Endodermal cell (in vitro differentiated cells): Measurements from ENCODE around the gene TNFRSF4. TPM values are rescaled to one million over a fixed set of nuclear protein-coding genes. Genes with fewer than 3 reads are reported as not detected.

Source experiments
- DNase-seq: peaks from one replicate; pipeline ENCODE4 v3.0.0-alpha.2; 2017
- H3K27ac ChIP-seq: 2 replicates; pipeline ENCODE4 v1.5.1; 2013; ENCODE audit warnings: mild to moderate bottlenecking, low read depth, low read length, moderate library complexity
- H3K27me3 ChIP-seq: 2 replicates; pipeline ENCODE4 v1.6.1; 2013; ENCODE audit warnings: mild to moderate bottlenecking, low read length, moderate library complexity; ENCODE audit not compliant: insufficient read depth, control insufficient read depth, poor library complexity, severe bottlenecking
- H3K36me3 ChIP-seq: 2 replicates; pipeline ENCODE4 v1.7.0; 2013; ENCODE audit warnings: mild to moderate bottlenecking, low read length, moderate library complexity; ENCODE audit not compliant: control insufficient read depth, insufficient read depth
- H3K4me1 ChIP-seq: one replicate; pipeline ENCODE4 v1.7.0; 2013; ENCODE audit warnings: low read length; ENCODE audit not compliant: control insufficient read depth, insufficient read depth
- H3K4me3 ChIP-seq: 2 replicates; pipeline ENCODE4 v1.5.1; 2013; ENCODE audit warnings: mild to moderate bottlenecking, low read length, moderate library complexity
- H3K9ac ChIP-seq: 2 replicates; pipeline ENCODE4 v1.6.1; 2013; ENCODE audit warnings: mild to moderate bottlenecking, low read length, moderate library complexity; ENCODE audit not compliant: poor library complexity, severe bottlenecking; ENCODE audit errors: extremely low read depth
- H3K9me3 ChIP-seq: 2 replicates; pipeline ENCODE4 v1.6.1; 2013; ENCODE audit warnings: mild to moderate bottlenecking, low read length, moderate library complexity; ENCODE audit not compliant: control insufficient read depth
- H3K27ac Mint-ChIP-seq: 2 replicates; pipeline ENCODE4 v1.8.0; 2020; ENCODE audit warnings: mixed read lengths
- H3K27me3 Mint-ChIP-seq: 2 replicates; pipeline ENCODE4 v1.8.0; 2021; ENCODE audit warnings: mild to moderate bottlenecking, mixed read lengths; ENCODE audit not compliant: insufficient read depth
- H3K36me3 Mint-ChIP-seq: 2 replicates; pipeline ENCODE4 v1.8.0; 2020; ENCODE audit warnings: low read depth, mixed read lengths
- H3K4me1 Mint-ChIP-seq: 2 replicates; pipeline ENCODE4 v1.8.0; 2020; ENCODE audit warnings: mixed read lengths
- H3K4me3 Mint-ChIP-seq: 2 replicates; pipeline ENCODE4 v1.8.0; 2020; ENCODE audit warnings: mild to moderate bottlenecking, moderate library complexity, mixed read lengths
- H3K9me3 Mint-ChIP-seq: 2 replicates; pipeline ENCODE4 v1.8.0; 2020; ENCODE audit warnings: mild to moderate bottlenecking, mixed read lengths
- WGBS, 2 experiments: methylation state at CpG; one replicate each; pipeline versions ENCODE4 v1.1.5 to v1.1.7; 2013; ENCODE audit warnings: missing lambda C conversion rate in 2 of 2, mixed read lengths in 1 of 2; ENCODE audit not compliant: insufficient coverage in 1 of 2, insufficient read length in 1 of 2; 5-methylcytosine and 5-hydroxymethylcytosine counted together
- total RNA-seq, 2 donors: library from RNA; stranded (reverse); fragmentation: NEBNext Ultra II Directional in 1 of 2; extraction: Animal tissue kit (Norgen Biotek cat#: 25700) in 1 of 2; gene quantifications; 2 replicates in 1 of 2; 3 replicates in 1 of 2; pipeline ENCODE4 v1.2.1, GENCODE V29; 2021
- TF ChIP-seq, protein P1 (sequence below): fragments of 200-600 bp; sonication (generic); conservative IDR thresholded peaks from 2 replicates; pipeline ENCODE4 v1.5.0; 2021; ENCODE audit warnings: antibody characterized with exemption, mild to moderate bottlenecking

TNFRSF4 gene
- total RNA-seq, 2 donors from 2014 or later, result 0.20 TPM; not detected in 1

- no peak overlapping the region for H3K4me3 ChIP-seq
- TF ChIP-seq, protein P1, sequence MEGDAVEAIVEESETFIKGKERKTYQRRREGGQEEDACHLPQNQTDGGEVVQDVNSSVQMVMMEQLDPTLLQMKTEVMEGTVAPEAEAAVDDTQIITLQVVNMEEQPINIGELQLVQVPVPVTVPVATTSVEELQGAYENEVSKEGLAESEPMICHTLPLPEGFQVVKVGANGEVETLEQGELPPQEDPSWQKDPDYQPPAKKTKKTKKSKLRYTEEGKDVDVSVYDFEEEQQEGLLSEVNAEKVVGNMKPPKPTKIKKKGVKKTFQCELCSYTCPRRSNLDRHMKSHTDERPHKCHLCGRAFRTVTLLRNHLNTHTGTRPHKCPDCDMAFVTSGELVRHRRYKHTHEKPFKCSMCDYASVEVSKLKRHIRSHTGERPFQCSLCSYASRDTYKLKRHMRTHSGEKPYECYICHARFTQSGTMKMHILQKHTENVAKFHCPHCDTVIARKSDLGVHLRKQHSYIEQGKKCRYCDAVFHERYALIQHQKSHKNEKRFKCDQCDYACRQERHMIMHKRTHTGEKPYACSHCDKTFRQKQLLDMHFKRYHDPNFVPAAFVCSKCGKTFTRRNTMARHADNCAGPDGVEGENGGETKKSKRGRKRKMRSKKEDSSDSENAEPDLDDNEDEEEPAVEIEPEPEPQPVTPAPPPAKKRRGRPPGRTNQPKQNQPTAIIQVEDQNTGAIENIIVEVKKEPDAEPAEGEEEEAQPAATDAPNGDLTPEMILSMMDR, result no peak
- peak overlapping the region; percentile 43 for H3K4me3 Mint-ChIP-seq
- no peaks in the 10 kb centered on the region for H3K36me3 Mint-ChIP-seq
- H3K27ac ChIP-seq, result no peak overlapping the region
- peaks cover under 1% of the 10 kb centered on the region for H3K9me3 Mint-ChIP-seq
- no peak overlapping the region for H3K9ac ChIP-seq
- H3K4me1 ChIP-seq, result no peaks in the 10 kb centered on the region
- DNase-seq, result no peak
- no peaks in the 10 kb centered on the region for H3K36me3 ChIP-seq
- 86 to 89% methylated on average over 19 to 31 of the region's 31 CpGs for WGBS, 2 experiments
- no peaks in the 10 kb centered on the region for H3K9me3 ChIP-seq
- no peaks in the 10 kb centered on the region for H3K4me1 Mint-ChIP-seq
- H3K27me3 ChIP-seq, result peaks cover 12% of the 10 kb centered on the region
- H3K27me3 Mint-ChIP-seq, result peaks cover 6% of the 10 kb centered on the region
- H3K27ac Mint-ChIP-seq, result no peak overlapping the region
These were observed 13.7 kb downstream of the TNFRSF4 start for GRCh38 chr1:1199961-1200875.

DNA sequence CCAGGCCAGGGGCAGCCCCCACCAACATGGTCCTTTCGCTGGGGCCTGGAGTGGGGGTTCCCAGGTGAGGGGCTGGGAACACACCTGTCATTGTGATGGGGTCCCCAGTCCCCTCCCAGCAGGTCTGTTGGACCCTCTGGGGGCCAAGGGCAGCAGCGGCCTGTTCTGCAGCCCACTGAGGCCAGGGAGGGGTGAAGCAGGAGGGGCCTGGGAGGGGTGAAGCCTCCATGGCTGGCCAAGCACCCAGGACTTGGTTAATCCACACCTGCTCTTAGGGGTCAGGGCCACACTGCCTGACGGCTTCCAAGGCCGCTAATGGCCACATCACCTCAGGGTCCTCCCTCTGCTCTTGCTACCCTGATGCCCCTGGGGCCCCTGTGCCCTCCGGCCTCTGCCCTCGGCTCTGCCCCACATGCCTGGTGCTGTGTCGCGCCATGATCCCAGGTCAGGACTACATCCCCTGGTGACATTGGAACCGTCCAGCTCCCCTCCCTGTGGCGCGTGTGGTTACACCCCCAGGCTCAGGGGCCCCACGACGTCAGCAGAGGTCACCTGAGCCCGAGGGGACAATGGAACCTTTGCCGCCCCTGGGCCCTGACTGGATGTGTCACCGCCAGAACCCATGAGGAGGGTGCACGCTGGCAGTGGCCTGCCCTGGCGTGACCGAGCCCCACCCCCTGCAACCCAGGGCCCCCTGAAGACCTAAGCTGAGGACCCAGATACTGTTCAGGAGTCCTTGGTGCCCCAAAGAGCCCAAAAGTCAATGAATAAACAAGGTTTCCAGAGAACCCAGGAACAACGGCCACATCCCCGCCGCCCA is 14.6 kb downstream of the TNFRSF4 start:
- no peaks in the 10 kb centered on the region for H3K36me3 ChIP-seq
- H3K4me1 Mint-ChIP-seq, result no peaks in the 10 kb centered on the region
- H3K4me3 ChIP-seq, result no peak overlapping the region
- H3K27ac Mint-ChIP-seq, result no peak overlapping the region
- WGBS, 2 experiments, result 91 to 96% methylated on average over 12 to 22 of the region's 22 CpGs
- peak overlapping the region; percentile 43 for H3K4me3 Mint-ChIP-seq
- H3K27ac ChIP-seq, result no peak overlapping the region
- H3K9me3 Mint-ChIP-seq, result peaks cover 10% of the 10 kb centered on the region
- H3K27me3 ChIP-seq, result peaks cover 8% of the 10 kb centered on the region
- H3K9ac ChIP-seq, result no peak overlapping the region
- H3K27me3 Mint-ChIP-seq, result peaks cover 11% of the 10 kb centered on the region
- H3K4me1 ChIP-seq, result no peaks in the 10 kb centered on the region
- peak; percentile 46 for DNase-seq
- peaks cover 6% of the 10 kb centered on the region for H3K9me3 ChIP-seq
- TF ChIP-seq, protein P1, result no peak
- H3K36me3 Mint-ChIP-seq, result no peaks in the 10 kb centered on the region

GRCh38 chr1:1198423-1199140 is 15.4 kb downstream of the TNFRSF4 start:
- TF ChIP-seq, protein P1, result no peak
- Histone ChIP-seq H3K27me3 (peaks cover 8% of the 10 kb centered on the region), H3K36me3 (no peaks in the 10 kb centered on the region), H3K4me3 (no peak overlapping the region), H3K9me3 (peaks cover 8% of the 10 kb centered on the region), H3K9ac (no peak overlapping the region), H3K4me1 (no peaks in the 10 kb centered on the region), H3K27ac (no peak overlapping the region)
- H3K27me3 Mint-ChIP-seq, result peaks cover 14% of the 10 kb centered on the region
- peak; percentile 47 for DNase-seq
- 72 to 90% methylated on average over 6 to 23 of the region's 23 CpGs for WGBS, 2 experiments
- no peaks in the 10 kb centered on the region for H3K4me1 Mint-ChIP-seq
- no peaks in the 10 kb centered on the region for H3K36me3 Mint-ChIP-seq
- peaks cover 13% of the 10 kb centered on the region for H3K9me3 Mint-ChIP-seq
- no peak overlapping the region for H3K4me3 Mint-ChIP-seq
- H3K27ac Mint-ChIP-seq, result no peak overlapping the region
